Activated T-helper 1 cell treated with anti-CD3 and anti-CD28 coated beads, Interleukin-12 subunit alpha, Interleukin-12 subunit beta, Interleukin-2, Interleukin-4 antibody, amounts not matched to agents 30 ng/mL and 10 ng/mL and 1 ng/mL, durations not matched to agents 14 hours and 24 hours and 36 hours (primary cell): ENCODE data around the gene TRIM75. TPM values are rescaled to one million over a fixed set of nuclear protein-coding genes. Genes with fewer than 3 reads are reported as not detected.
"Not testable (repeated sequence)": the region's sequence is repeated elsewhere in the genome, so short reads cannot be mapped to it uniquely, and the experiment has no call there.

Experiments used
- DNase-seq: peaks from one replicate; pipeline ENCODE4 v3.0.0; 2021; ENCODE audit warnings: low spot score
- H3K27ac Mint-ChIP-seq: one replicate; pipeline ENCODE4 v1.8.0; 2021; ENCODE audit warnings: mild to moderate bottlenecking, mixed read lengths
- H3K27me3 Mint-ChIP-seq: one replicate; pipeline ENCODE4 v1.8.0; 2022; ENCODE audit warnings: mild to moderate bottlenecking, moderate library complexity, mixed read lengths; ENCODE audit not compliant: insufficient read depth
- H3K36me3 Mint-ChIP-seq: one replicate; pipeline ENCODE4 v1.8.0; 2021; ENCODE audit warnings: low read depth, mixed read lengths
- H3K4me1 Mint-ChIP-seq: one replicate; pipeline ENCODE4 v1.8.0; 2021; ENCODE audit warnings: low read depth, mixed read lengths
- H3K4me3 Mint-ChIP-seq: one replicate; pipeline ENCODE4 v1.8.0; 2021; ENCODE audit warnings: mild to moderate bottlenecking, moderate library complexity, mixed read lengths
- H3K9me3 Mint-ChIP-seq: one replicate; pipeline ENCODE4 v1.8.0; 2021; ENCODE audit warnings: mixed read lengths
- intact Hi-C: fragments of 100-400 bp; cut with micrococcal nuclease; formaldehyde crosslinking; loops from one replicate; pipeline ENCODE4 v1.15.1; 2024
- total RNA-seq: library from RNA; stranded (reverse); gene quantifications from 2 replicates; pipeline ENCODE4 v1.2.3, GENCODE V29; 2022

Gene TRIM75
- total RNA-seq, 1 donor from 2014 or later, result not detected

DNA sequence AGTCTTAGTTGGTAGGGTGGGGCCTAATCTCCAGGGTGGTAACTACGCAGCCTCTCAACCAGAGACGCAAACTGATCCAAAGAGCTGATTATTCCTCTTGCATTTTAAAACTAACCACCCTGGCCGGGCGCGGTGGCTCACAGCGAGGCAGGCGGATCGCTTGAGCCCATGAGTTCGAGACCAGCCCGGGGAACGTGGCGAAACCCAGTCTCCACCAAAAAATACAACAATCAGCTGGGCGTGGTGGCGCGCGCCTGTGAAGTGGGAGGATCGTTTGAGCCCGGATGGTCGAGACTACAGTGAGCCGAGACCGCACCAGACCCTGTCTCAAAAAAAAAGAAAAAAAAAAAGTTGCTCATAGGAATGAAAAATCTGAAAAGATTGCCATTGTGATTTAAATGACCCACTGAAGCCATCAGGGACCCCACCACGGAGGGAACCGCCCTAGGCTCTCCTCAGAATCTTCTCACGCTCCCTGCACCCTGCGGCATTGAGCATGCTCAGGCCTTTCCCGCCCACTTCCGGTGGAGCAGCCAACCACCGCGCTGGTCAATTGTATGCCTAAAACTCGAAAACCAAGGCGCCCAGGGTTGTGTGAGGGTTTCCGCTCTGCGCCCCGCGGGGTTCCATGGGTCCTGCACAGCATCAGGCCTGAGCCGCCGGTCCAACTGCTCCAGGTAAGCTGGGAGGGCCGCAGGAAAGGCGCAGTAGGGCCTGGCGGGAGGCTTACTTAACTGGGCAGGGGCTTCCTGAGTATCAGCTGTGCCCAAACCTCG is 22.0 kb upstream of the TRIM75 start, which contains the start of gene TRIM60:
TRIM60 (plus strand) TSS at position 564 of the 776 bp plus-strand sequence. CDS start 8,074 bp downstream, outside the sequence.
- Mint-ChIP-seq H3K27ac (no peak within 1 kb of the TSS), H3K36me3 (no peaks in the 10 kb centered on the region), H3K4me1 (no peaks in the 10 kb centered on the region), H3K9me3 (no peaks in the 10 kb centered on the region), H3K4me3 (no peak within 1 kb of the TSS), H3K27me3 (no peaks in the 10 kb centered on the region)
- no peak for DNase-seq
- intact Hi-C loops, result no loop called here

- Mint-ChIP-seq H3K27me3 (peaks cover 3% of the 10 kb centered on the region), H3K4me1 (no peaks in the 10 kb centered on the region), H3K36me3 (no peaks in the 10 kb centered on the region), H3K4me3 (no peak overlapping the region), H3K9me3 (no peaks in the 10 kb centered on the region), H3K27ac (no peak overlapping the region)
- intact Hi-C loops, result no loop called here
- no peak for DNase-seq
Observed at GRCh38 chr4:165048170-165048569, 5.5 kb upstream of the TRIM75 start.

DNA sequence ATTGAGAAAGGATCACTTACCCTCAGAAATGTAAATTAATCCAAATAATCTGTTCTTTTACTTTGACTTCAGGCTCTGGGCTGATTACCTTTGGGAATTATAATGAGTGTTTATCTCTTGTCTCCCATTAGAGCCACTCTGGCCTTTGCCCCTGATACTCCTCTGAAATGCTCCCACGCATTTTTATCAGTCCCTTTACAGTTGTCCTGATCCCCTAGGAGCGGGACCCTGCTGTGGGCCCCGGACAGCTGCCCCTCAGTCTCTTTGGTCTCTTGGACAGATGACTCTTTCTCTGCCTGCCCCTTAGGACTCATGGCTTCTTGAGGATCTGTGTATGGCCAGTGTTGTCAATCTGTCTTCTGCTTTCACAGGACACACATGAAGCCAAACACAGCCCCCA is 1.0 kb upstream of the TRIM75 start:
- H3K9me3 Mint-ChIP-seq, result no peaks in the 10 kb centered on the region
- no peak overlapping the region for H3K4me3 Mint-ChIP-seq
- DNase-seq, result no peak
- H3K27ac Mint-ChIP-seq, result no peak overlapping the region
- H3K4me1 Mint-ChIP-seq, result no peaks in the 10 kb centered on the region
- peaks cover 3% of the 10 kb centered on the region for H3K27me3 Mint-ChIP-seq
- no peaks in the 10 kb centered on the region for H3K36me3 Mint-ChIP-seq
- intact Hi-C loops, result no loop called here

DNA sequence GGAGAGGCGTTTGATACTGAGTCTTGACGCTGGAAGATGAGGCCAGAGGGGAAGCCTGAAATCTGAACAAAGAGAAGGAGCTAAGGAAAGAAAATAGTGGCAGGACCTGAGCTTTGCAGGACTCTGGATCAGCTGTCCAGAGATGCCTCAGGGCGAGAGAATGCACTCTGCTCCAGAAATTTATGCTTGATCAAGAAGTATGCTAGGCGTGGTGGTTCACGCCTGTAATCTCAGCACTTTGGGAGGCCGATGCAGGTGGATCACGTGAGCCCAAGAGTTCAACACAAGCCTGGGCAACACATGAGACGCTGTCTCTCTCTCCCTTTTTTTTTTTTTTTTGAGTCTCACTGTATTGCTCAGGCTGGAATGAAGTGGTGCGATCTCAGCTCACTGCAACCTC is 1.9 kb downstream of the TRIM75 start:
- Mint-ChIP-seq H3K4me1 (no peaks in the 10 kb centered on the region), H3K27ac (no peak overlapping the region), H3K4me3 (no peak overlapping the region), H3K36me3 (no peaks in the 10 kb centered on the region), H3K27me3 (peaks cover 6% of the 10 kb centered on the region), H3K9me3 (no peaks in the 10 kb centered on the region)
- no peak for DNase-seq
- intact Hi-C loops, result no loop called here

DNA sequence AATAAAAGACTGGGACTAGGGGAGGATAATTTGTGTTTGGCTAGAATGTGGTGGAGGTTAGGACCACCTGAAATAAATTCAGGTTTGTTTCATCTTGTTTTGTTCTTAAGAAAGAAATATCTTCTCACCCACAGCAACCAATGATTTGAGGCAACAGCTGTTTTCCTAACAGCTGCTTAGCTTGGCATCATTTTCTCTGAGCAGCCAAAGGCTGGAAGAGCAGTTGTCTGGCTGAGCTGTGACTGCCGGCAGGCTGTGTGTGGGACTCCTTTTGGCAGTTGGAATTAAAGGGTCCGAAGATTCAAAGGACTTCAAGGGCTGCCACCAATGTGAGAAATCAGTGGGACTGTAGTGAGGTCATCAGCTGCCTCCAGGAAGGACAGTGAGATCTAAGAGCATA is 5.0 kb downstream of the TRIM75 start:
- H3K36me3 Mint-ChIP-seq, result no peaks in the 10 kb centered on the region
- H3K4me1 Mint-ChIP-seq, result no peaks in the 10 kb centered on the region
- DNase-seq, result no peak
- no peak overlapping the region for H3K27ac Mint-ChIP-seq
- H3K4me3 Mint-ChIP-seq, result no peak overlapping the region
- peaks cover 3% of the 10 kb centered on the region for H3K27me3 Mint-ChIP-seq
- H3K9me3 Mint-ChIP-seq, result no peaks in the 10 kb centered on the region
- intact Hi-C loops, result no loop called here

DNA sequence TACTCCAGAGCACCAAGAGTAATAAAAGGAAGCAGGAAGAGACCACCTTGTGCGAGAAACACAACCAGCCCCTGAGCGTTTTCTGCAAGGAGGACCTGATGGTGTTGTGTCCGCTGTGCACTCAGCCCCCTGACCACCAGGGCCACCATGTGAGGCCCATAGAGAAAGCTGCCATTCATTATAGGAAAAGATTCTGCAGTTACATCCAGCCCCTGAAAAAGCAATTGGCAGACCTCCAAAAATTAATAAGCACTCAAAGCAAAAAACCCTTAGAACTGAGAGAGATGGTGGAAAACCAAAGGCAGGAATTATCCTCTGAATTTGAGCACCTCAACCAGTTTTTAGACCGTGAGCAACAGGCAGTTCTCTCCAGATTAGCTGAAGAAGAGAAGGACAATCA is 5.7 kb downstream of the TRIM75 start:
- Mint-ChIP-seq H3K4me1 (no peaks in the 10 kb centered on the region), H3K4me3 (no peak overlapping the region), H3K27ac (no peak overlapping the region), H3K27me3 (peaks cover 3% of the 10 kb centered on the region), H3K36me3 (no peaks in the 10 kb centered on the region), H3K9me3 (no peaks in the 10 kb centered on the region)
- DNase-seq, result no peak
- intact Hi-C loops, result no loop called here

GRCh38 chr4:165060938-165061337 is 7.3 kb downstream of the TRIM75 start:
- no peaks in the 10 kb centered on the region for H3K9me3 Mint-ChIP-seq
- intact Hi-C loops, result no loop called here

DNA sequence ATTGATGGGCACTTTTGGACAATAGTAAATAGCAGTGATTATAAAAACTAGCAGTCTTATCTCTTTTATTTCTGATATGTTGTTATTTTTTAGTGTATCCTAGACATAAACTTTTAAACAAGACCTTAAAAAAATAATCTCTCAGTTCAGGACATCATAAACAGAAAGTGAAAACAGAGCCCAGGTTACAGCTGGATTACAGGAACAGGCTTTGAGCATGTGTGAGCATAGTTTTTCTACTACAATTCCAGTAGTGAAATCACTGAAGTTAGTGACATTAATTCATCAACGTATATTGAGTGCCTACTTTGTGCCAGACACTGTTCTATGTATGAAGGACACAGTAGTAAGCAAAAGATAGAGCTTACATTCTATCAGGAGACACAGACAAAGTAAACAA is 16.9 kb downstream of the TRIM75 start:
- Mint-ChIP-seq H3K4me3 (no peak overlapping the region), H3K36me3 (no peaks in the 10 kb centered on the region), H3K27me3 (no peaks in the 10 kb centered on the region), H3K9me3 (no peaks in the 10 kb centered on the region), H3K4me1 (no peaks in the 10 kb centered on the region), H3K27ac (no peak overlapping the region)
- DNase-seq, result no peak
- intact Hi-C loops, result no loop called here

More at GRCh38 chr4:165060938-165061337, 7.3 kb downstream of the TRIM75 start:
- no peak overlapping the region for H3K27ac Mint-ChIP-seq
- H3K4me3 Mint-ChIP-seq, result no peak overlapping the region
- H3K27me3 Mint-ChIP-seq, result peaks cover 3% of the 10 kb centered on the region
- H3K4me1 Mint-ChIP-seq, result no peaks in the 10 kb centered on the region
- no peaks in the 10 kb centered on the region for H3K36me3 Mint-ChIP-seq
- no peak for DNase-seq

DNA sequence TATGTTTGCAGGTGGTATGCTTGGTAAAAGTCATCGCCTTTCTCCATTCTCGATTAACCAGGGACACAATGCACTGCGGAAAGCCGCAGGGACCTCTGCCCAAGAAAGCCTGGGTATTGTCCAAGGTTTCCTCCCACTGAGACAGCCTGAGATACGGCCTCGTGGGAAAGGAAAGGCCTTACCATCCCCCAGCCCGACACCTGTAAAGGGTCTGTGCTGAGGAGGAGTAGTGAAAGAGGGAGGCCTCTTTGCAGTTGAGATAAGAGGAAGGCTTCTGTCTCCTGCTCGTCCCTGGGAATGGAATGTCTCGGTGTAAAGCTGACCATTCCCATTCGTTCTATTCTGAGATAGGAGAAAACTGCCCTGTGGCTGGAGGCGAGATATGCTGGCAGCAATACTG is 19.7 kb downstream of the TRIM75 start:
- H3K36me3 Mint-ChIP-seq, intact Hi-C loops, H3K9me3 Mint-ChIP-seq: not testable (repeated sequence)

DNA sequence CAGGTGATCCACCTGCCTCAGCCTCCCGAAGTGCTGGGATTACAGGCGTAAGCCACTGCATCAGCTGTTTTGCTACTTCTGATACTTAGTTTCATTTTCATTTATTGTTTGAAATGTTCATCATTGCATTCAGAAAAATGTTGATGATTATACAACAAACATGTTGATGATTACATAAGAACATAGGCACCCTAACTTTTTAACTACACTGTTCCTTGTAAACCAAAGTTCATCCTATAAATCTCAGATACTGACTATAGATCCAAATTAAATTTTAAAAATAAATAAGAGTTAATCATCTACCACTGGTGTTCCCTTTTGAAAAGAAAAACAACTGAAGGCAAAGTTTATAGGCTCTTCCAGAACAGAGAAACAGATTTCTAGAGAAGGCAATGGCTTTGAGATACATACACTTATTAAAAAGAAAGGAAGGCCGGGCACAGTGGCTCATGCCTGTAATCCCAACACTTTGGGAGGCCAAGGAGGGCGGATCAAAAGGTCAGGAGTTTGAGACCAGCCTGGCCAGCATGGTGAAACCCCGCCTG is 23.4 kb downstream of the TRIM75 start:
- intact Hi-C loops, result no loop called here
- Mint-ChIP-seq H3K27me3 (no peaks in the 10 kb centered on the region), H3K36me3 (peaks cover 4% of the 10 kb centered on the region), H3K4me1 (peaks cover 6% of the 10 kb centered on the region), H3K9me3 (no peaks in the 10 kb centered on the region), H3K27ac (no peak overlapping the region), H3K4me3 (no peak overlapping the region)
- no peak for DNase-seq

More for the DNA sequence above, 19.7 kb downstream of the TRIM75 start:
- H3K27ac Mint-ChIP-seq, H3K27me3 Mint-ChIP-seq, H3K4me3 Mint-ChIP-seq, H3K4me1 Mint-ChIP-seq, DNase-seq: not testable (repeated sequence)

DNA sequence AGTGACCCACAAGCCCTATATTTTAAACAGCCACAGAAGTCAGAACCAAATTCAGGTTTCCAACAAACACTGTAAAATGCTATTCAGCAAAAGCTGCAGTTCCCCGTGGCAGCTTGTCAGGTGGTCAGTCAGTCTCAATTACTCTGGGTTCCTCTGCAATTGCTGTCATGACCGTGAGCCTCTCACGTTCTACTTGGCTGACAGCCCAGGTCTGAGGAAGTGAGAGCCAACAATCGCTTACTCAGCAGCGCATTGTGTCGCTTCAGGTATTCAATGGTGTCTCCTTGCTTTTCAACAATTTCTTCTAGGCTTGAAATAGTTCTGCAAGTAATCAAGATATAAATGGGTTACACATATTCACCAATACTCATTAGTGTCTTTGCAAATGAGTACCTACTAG is 25.8 kb downstream of the TRIM75 start:
- intact Hi-C loops, result no loop called here
- Mint-ChIP-seq H3K4me3 (no peak overlapping the region), H3K27me3 (no peaks in the 10 kb centered on the region), H3K36me3 (peaks cover 4% of the 10 kb centered on the region), H3K9me3 (no peaks in the 10 kb centered on the region), H3K27ac (no peak overlapping the region), H3K4me1 (peaks cover 6% of the 10 kb centered on the region)
- DNase-seq, result no peak

DNA sequence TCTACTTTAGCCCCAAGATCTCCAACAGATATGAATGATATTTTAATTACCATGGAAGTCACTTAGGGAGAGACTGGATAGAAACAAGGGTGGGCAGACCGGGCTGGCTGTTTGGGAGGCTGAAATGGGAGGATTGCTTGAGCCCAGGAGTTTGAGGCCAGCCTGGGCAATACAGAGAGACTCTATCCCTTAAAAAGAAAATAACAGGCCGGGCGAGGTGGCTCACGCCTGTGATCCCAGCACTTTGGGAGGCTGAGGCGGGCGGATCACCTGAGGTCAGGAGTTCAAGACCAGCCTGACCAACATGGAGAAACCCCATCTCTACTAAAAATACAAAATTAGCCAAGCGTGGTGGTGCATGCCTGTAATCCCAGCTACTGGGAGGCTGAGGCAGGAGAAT is 31.1 kb downstream of the TRIM75 start:
- H3K4me1 Mint-ChIP-seq, H3K27ac Mint-ChIP-seq, H3K9me3 Mint-ChIP-seq, H3K4me3 Mint-ChIP-seq, H3K27me3 Mint-ChIP-seq, intact Hi-C loops, DNase-seq, H3K36me3 Mint-ChIP-seq: not testable (repeated sequence)

DNA sequence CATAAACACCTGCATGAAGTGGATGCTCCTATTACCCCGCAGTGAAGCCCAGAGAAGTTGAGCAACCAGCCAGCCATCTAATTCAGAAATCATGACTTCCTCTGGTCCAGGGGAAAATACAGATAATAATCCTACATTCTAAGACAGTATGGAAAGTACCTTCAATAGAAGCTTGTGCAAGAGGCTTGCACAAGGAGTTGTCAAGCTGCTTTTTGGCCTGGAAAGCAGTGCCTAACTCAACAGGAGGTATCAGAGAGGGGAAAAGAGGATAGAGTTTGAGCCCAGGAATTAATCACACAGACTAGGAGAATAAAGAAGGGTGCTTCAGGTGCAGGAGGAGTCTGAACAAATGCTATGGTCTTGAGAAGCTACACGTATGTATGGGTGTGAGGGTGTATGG is 32.3 kb downstream of the TRIM75 start:
- no peak overlapping the region for H3K27ac Mint-ChIP-seq
- intact Hi-C loops, result no loop called here
- no peaks in the 10 kb centered on the region for H3K27me3 Mint-ChIP-seq

More for the DNA sequence above, 32.3 kb downstream of the TRIM75 start:
- DNase-seq, result no peak
- no peaks in the 10 kb centered on the region for H3K36me3 Mint-ChIP-seq
- H3K9me3 Mint-ChIP-seq, result no peaks in the 10 kb centered on the region
- H3K4me3 Mint-ChIP-seq, result no peak overlapping the region
- no peaks in the 10 kb centered on the region for H3K4me1 Mint-ChIP-seq
